AG09309 (cell line): Measurements from ENCODE around the gene SLC15A3.
A peak's percentile ranks its signal among the peaks of the same experiment; 100 is the strongest.
"Not testable (repeated sequence)": the region's sequence is repeated elsewhere in the genome, so short reads cannot be mapped to it uniquely, and the experiment has no call there.

Source experiments
- DNase-seq: peaks from one replicate; pipeline ENCODE4 v3.0.0-alpha.2; 2010; ENCODE audit warnings: low read depth
- H3K4me3 ChIP-seq: 2 replicates; pipeline ENCODE4 v1.5.1; 2011; ENCODE audit warnings: mild to moderate bottlenecking, low read depth, low read length, moderate library complexity; ENCODE audit not compliant: control insufficient read depth
- TF ChIP-seq, protein P1 (sequence below): IDR thresholded peaks from 2 replicates; pipeline ENCODE4 v1.5.1; 2011; ENCODE audit warnings: mild to moderate bottlenecking, low read depth, low read length, inconsistent platforms; ENCODE audit not compliant: insufficient read depth, control insufficient read depth; ENCODE audit errors: missing control alignments

SLC15A3 gene

DNA sequence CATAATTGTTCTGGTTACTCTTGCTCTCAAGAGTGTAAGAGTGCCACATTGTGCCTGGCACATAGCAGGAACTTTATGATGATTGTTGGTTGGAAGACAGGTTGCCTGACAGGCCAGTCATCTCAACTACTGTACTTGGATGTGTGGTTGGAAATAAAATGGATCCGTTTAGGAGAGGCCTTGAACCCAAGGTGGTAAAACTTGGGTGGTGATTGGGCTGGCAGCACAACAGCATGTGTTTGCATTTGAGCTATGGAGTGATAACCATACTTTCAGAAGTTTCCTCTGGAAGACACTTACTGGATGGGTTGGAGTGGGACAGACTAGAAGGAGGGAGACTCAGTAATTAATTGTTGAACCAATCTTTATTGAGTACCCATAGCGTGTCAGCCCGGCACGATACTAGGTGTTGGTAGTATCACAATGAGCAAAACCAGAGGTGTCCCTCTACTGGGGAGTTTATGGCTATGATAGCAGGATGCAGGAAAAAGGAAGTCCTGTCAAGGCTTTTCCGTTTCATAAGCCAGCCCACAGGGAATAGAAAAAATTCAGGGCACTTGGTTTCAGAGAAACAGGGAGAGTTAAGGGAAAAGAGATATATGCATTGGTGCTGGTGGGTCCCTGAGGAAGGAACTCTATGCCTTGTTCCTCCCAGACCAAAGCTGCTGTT, 41.1 kb downstream of the SLC15A3 start:
- no peak for DNase-seq
- no peak overlapping the region for H3K4me3 ChIP-seq
- TF ChIP-seq, protein P1, sequence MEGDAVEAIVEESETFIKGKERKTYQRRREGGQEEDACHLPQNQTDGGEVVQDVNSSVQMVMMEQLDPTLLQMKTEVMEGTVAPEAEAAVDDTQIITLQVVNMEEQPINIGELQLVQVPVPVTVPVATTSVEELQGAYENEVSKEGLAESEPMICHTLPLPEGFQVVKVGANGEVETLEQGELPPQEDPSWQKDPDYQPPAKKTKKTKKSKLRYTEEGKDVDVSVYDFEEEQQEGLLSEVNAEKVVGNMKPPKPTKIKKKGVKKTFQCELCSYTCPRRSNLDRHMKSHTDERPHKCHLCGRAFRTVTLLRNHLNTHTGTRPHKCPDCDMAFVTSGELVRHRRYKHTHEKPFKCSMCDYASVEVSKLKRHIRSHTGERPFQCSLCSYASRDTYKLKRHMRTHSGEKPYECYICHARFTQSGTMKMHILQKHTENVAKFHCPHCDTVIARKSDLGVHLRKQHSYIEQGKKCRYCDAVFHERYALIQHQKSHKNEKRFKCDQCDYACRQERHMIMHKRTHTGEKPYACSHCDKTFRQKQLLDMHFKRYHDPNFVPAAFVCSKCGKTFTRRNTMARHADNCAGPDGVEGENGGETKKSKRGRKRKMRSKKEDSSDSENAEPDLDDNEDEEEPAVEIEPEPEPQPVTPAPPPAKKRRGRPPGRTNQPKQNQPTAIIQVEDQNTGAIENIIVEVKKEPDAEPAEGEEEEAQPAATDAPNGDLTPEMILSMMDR = no peak

DNA sequence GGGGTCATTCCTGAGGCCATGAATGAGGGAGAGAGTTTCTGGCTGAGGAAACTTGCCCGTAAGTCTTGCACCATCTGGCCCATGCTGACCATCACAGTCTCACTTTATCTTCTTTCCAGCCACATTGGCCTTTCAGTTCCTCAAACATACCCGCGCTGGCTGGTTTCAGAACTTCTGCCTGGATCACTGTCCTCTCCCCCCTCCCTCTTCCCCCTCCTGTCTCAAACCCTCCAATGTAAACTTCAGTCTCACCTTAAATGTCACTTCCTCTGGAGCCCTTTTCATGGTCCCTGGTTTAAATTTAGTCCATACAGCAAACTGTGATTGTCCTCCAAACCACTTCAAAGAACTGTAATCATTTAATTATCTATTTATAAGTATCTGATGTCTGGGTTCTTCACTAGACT, 41.7 kb downstream of the SLC15A3 start:
- TF ChIP-seq, protein P1 = no peak
- DNase-seq = no peak
- no peak overlapping the region for H3K4me3 ChIP-seq

DNA sequence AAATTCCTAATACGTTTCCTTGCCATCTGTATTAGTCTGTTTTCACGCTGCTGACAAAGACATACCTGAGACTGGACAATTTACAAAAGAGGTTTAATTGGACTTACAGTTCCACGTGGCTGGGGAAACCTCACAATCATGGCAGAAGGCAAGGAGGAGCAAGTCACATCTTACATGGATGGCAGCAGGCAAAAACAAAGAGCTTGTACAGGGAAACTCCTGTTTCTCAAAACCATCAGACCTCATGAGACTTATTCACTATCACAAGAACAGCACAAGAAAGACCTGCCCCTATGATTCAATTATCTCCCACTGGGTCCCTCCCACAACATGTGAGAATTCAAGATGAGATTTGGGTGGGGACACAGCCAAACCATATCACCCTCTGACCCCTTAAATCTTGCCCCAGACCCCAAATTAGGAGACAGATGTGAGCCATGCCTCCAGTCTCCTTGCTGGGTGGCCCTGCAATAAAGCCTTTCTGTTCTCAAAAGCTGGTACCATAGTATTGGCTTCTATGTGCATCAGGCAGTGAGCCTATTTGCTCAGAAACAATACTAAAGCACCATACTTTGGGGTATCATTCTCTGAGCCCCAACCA, 42.2 kb downstream of the SLC15A3 start:
- not testable (repeated sequence) for H3K4me3 ChIP-seq

DNA sequence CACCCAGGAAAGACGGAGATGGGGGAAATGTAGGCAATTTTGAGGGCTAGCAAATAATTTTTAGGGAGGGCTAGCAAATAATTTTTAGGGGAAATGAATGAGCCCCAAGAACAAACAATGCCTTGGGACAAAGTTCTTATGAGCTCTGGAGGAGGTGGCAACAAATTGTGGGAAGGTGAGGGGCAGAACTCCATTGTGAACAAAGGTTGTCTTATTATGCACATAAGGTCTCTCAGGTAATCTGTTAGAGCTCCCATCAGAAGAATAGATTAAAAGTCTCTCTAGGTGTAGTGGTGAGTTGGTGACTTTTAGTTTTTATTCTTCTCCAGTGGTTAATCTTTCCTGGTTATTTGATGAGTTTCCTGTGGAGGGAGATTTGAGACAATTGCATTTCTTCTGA, 43.2 kb downstream of the SLC15A3 start:
- no peak for DNase-seq
- TF ChIP-seq, protein P1 = no peak
- no peak overlapping the region for H3K4me3 ChIP-seq

More for the DNA sequence above, 42.2 kb downstream of the SLC15A3 start:
- not testable (repeated sequence) for DNase-seq

DNA sequence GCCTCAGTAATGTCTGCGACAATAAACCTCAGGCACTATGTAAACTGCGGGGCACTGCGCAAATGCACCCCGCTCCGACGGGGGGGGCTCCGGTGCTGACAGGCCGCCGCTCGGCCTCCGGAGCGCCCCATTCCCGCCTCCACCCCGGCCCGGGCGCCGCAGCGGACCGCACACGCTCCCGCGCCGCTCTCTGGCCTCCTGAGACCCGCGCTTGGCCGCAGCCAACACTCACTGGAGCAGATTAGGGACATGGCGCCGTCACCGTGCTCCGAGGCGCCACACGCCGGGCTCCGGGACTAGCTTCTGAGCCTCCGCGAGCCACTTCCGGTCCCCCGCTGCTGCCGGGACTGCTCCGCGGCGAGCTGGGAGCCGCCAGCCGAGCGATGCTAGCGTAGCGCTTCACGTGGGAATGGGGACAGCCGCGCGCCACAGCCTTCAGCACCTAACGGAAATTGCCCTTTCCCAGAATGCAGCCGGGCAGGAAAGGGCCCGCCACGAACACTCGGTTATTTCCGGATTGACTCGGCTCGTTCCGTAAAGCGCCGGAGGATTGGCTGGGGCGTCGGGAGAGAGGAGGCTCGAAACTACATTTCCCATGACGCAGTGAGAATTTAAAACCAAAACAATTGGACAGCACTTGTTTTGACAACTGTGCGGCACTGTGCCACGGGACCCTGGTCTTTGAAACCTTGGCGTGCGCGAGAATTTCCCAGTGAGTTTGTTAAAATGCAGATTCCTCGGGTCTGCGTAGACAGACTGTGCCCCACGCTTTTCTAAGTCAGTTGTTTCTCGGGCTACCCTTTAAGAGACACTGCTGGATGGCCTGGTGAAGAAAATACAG, 45.6 kb downstream of the SLC15A3 start, which contains the start of gene PRPF19:
PRPF19 (minus strand) TSS at position 454 of the 841 bp plus-strand sequence; CDS start at position 251, 203 bp downstream.
- DNase-seq = peak; percentile 61
- TF ChIP-seq, protein P1 = no peak
- H3K4me3 ChIP-seq = peak within 1 kb of the TSS; percentile 65

DNA sequence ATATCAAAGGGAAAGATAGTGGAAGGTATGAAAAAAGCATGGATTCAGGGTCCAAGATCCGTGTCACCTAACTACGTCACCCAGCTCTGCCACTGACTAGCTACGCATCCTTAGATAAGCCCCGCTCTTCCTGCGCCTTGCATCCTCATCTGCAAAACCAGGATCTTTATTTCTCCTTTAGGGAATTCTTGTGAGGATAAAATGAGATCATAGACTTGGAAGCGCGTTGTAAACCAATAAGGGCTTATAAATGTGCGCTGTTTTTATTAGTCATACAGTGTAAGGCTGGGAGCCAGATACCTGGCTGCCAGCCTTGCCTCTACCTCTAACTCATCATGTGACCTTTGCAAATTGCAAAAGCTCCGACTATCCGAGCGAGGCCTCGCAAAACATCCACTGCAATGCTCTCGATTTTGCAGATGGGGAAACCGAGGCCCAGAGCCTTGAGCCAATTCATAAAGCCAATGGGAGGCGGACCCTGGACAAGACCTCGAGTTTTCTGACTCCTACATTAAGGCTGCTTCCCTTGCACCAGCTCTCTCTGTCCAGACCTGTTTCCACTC, 46.3 kb downstream of the SLC15A3 start:
- no peak for DNase-seq
- peak overlapping the region; percentile 65 for H3K4me3 ChIP-seq
- TF ChIP-seq, protein P1 = no peak
